H1 (cell line): ENCODE measurements around the gene CRADD. TPM values are rescaled to one million over a fixed set of nuclear protein-coding genes. Genes with fewer than 3 reads are reported as not detected.

Experiments used
- CTCF ChIA-PET: fragments of 300-600 bp; sonication (Branson Sonifier 250); formaldehyde crosslinking; loops from one replicate; lab custom pipeline; 2021; ENCODE audit not compliant: partially characterized antibody; lab: Charles Lee
- POLR2A ChIA-PET: fragments of 300-600 bp; sonication (Branson Sonifier 250); formaldehyde crosslinking; loops from one replicate; lab custom pipeline; 2021; ENCODE audit warnings: inconsistent platforms; ENCODE audit not compliant: partially characterized antibody; lab: Charles Lee
- DNase-seq, 2 experiments: peaks; one replicate each; pipeline versions ENCODE4 v3.0.0 to v3.0.0-alpha.2; 2010 to 2022; ENCODE audit warnings: low spot score in 2 of 2, low read depth in 1 of 2, mixed read lengths in 1 of 2
- FAIRE-seq: peaks from 2 replicates; lab custom pipeline; 2011; peaks lifted over from hg19 to GRCh38; lab: Jason Lieb, UNC
- H2AFZ ChIP-seq: 2 replicates; pipeline ENCODE4 v1.8.1; 2012; ENCODE audit warnings: low read length, inconsistent platforms
- H2AK5ac ChIP-seq: 2 replicates; pipeline ENCODE4 v1.6.1; 2013; ENCODE audit warnings: low read depth, low read length
- H2BK120ac ChIP-seq: replicated peaks from 2 replicates; pipeline ENCODE3; 2013; ENCODE audit warnings: low read depth, low read length, inconsistent platforms
- H2BK12ac ChIP-seq: 2 replicates; pipeline ENCODE4 v1.6.1; 2013; ENCODE audit warnings: low read depth, low read length
- H2BK15ac ChIP-seq: 2 replicates; pipeline ENCODE4 v1.6.1; 2013; ENCODE audit warnings: low read length
- H2BK20ac ChIP-seq: 2 replicates; pipeline ENCODE4 v1.6.1; 2013; ENCODE audit warnings: low read length
- H2BK5ac ChIP-seq: 2 replicates; pipeline ENCODE4 v1.6.1; 2013; ENCODE audit warnings: low read depth, low read length
- H3K14ac ChIP-seq: 2 replicates; pipeline ENCODE4 v1.6.1; 2013; ENCODE audit warnings: inconsistent platforms; ENCODE audit not compliant: insufficient read length
- H3K18ac ChIP-seq: 2 replicates; pipeline ENCODE4 v1.6.1; 2013; ENCODE audit warnings: low read length; ENCODE audit errors: extremely low read depth
- H3K23ac ChIP-seq: 2 replicates; pipeline ENCODE4 v1.6.1; 2013; ENCODE audit warnings: inconsistent platforms; ENCODE audit not compliant: insufficient read length
- H3K23me2 ChIP-seq: 2 replicates; pipeline ENCODE4 v1.6.1; 2013; ENCODE audit warnings: low read depth, low read length
- H3K27ac ChIP-seq: 2 replicates; pipeline ENCODE4 v1.6.1; 2011; ENCODE audit warnings: low read depth, low read length, inconsistent platforms
- H3K27me3 ChIP-seq, 4 experiments: replicated peaks in 1 of 4; 1 replicate in 1 of 4; 2 replicates in 3 of 4; pipeline versions ENCODE4 v1.6.1 to v1.8.1; 2011 to 2013; ENCODE audit warnings: low read length in 3 of 4, mild to moderate bottlenecking in 3 of 4, inconsistent platforms in 2 of 4, mixed read lengths in 2 of 4, moderate library complexity in 1 of 4; ENCODE audit not compliant: control insufficient read depth in 3 of 4, insufficient read depth in 3 of 4; ENCODE audit errors: extremely low read depth in 1 of 4
- H3K36me3 ChIP-seq, 4 experiments: 2 replicates each; pipeline versions ENCODE4 v1.6.1 to v1.8.1; 2011 to 2013; ENCODE audit warnings: mild to moderate bottlenecking in 4 of 4, low read length in 3 of 4, moderate library complexity in 2 of 4, control low read depth in 1 of 4, inconsistent platforms in 1 of 4; ENCODE audit not compliant: insufficient read depth in 4 of 4, control insufficient read depth in 2 of 4
- H3K4ac ChIP-seq: replicated peaks from 2 replicates; pipeline ENCODE3; 2013; ENCODE audit warnings: low read length, low read depth, mixed read lengths, inconsistent platforms; ENCODE audit not compliant: insufficient read length
- H3K4me1 ChIP-seq, 4 experiments: replicated peaks in 1 of 4; 1 replicate in 1 of 4; 2 replicates in 3 of 4; pipeline versions ENCODE4 v1.6.1 to v1.8.1; 2011 to 2013; ENCODE audit warnings: low read length in 3 of 4, inconsistent platforms in 2 of 4, mixed read lengths in 1 of 4; ENCODE audit not compliant: insufficient read depth in 4 of 4, control insufficient read depth in 3 of 4
- H3K4me2 ChIP-seq, 2 experiments: 2 replicates each; pipeline versions ENCODE4 v1.6.1 to v1.8.1; 2011 to 2013; ENCODE audit warnings: low read depth in 2 of 2, low read length in 2 of 2, control low read depth in 1 of 2, inconsistent platforms in 1 of 2, mild to moderate bottlenecking in 1 of 2; ENCODE audit not compliant: insufficient read depth in 1 of 2
- H3K4me3 ChIP-seq, 4 experiments: fragments of 200-600, 300-600 bp in 1 of 4; sonication (generic), shearing (Covaris generic), sonication (Bioruptor Twin) in 1 of 4; 2 replicates each; pipeline versions ENCODE4 v1.5.1 to v1.8.1; 2011 to 2016; ENCODE audit warnings: low read length in 4 of 4, low read depth in 3 of 4, control low read depth in 2 of 4, inconsistent platforms in 2 of 4, mild to moderate bottlenecking in 2 of 4, mixed read lengths in 1 of 4, moderate library complexity in 1 of 4; ENCODE audit not compliant: insufficient read depth in 2 of 4; ENCODE audit errors: extremely low read depth in 1 of 4
- H3K56ac ChIP-seq: replicated peaks from 2 replicates; pipeline ENCODE3; 2013; ENCODE audit warnings: low read depth, mild to moderate bottlenecking, mixed read lengths, low read length, inconsistent platforms; ENCODE audit not compliant: insufficient read length
- H3K79me1 ChIP-seq: 2 replicates; pipeline ENCODE4 v1.6.1; 2013; ENCODE audit warnings: low read depth, low read length, control low read depth
- H3K79me2 ChIP-seq, 2 experiments: 2 replicates each; pipeline versions ENCODE4 v1.6.1 to v1.8.1; 2012 to 2013; ENCODE audit warnings: low read length in 2 of 2, mild to moderate bottlenecking in 2 of 2, inconsistent platforms in 1 of 2; ENCODE audit not compliant: insufficient read depth in 2 of 2, control insufficient read depth in 1 of 2
- H3K9ac ChIP-seq, 4 experiments: replicated peaks in 1 of 4; 1 replicate in 1 of 4; 2 replicates in 3 of 4; pipeline versions ENCODE4 v1.6.1 to v1.8.1; 2011 to 2013; ENCODE audit warnings: low read depth in 3 of 4, low read length in 3 of 4, control low read depth in 2 of 4, mild to moderate bottlenecking in 2 of 4, moderate library complexity in 2 of 4, inconsistent platforms in 1 of 4; ENCODE audit errors: extremely low read depth in 1 of 4
- H3K9me3 ChIP-seq, 2 experiments: 2 replicates each; pipeline versions ENCODE4 v1.6.1 to v1.8.1; 2012 to 2013; ENCODE audit warnings: mild to moderate bottlenecking in 2 of 2, moderate library complexity in 2 of 2, control low read depth in 1 of 2, inconsistent platforms in 1 of 2, low read depth in 1 of 2, low read length in 1 of 2, mixed read lengths in 1 of 2; ENCODE audit not compliant: insufficient read depth in 2 of 2
- H4K20me1 ChIP-seq, 2 experiments: replicated peaks in 1 of 2; 2 replicates each; pipeline versions ENCODE3 to v1.8.1; 2011 to 2013; ENCODE audit warnings: inconsistent platforms in 2 of 2, low read length in 2 of 2, mild to moderate bottlenecking in 1 of 2; ENCODE audit not compliant: insufficient read depth in 2 of 2, control insufficient read depth in 1 of 2
- H4K5ac ChIP-seq: 2 replicates; pipeline ENCODE4 v1.6.1; 2013; ENCODE audit warnings: low read length, low read depth, mixed read lengths, inconsistent platforms; ENCODE audit not compliant: insufficient read length
- H4K8ac ChIP-seq: 2 replicates; pipeline ENCODE4 v1.8.0; 2013; ENCODE audit warnings: mild to moderate bottlenecking, moderate library complexity, low read length, inconsistent platforms; ENCODE audit not compliant: insufficient read depth; ENCODE audit errors: extremely low read depth
- H4K91ac ChIP-seq: replicated peaks from 2 replicates; pipeline ENCODE3; 2013; ENCODE audit warnings: low read length, mixed read lengths, inconsistent platforms; ENCODE audit not compliant: insufficient read length
- CTBP2 ChIP-seq: IDR thresholded peaks from 2 replicates; pipeline ENCODE4 v1.7.0; 2011; ENCODE audit warnings: borderline replicate concordance, mild to moderate bottlenecking, moderate library complexity, mixed read lengths, low read length; ENCODE audit not compliant: insufficient read depth, insufficient read length
- EP300 ChIP-seq, 2 experiments: IDR thresholded peaks; 1 replicate in 1 of 2; 2 replicates in 1 of 2; pipeline ENCODE4 v1.6.1; 2011 to 2012; ENCODE audit warnings: low read depth in 2 of 2, low read length in 2 of 2, mild to moderate bottlenecking in 2 of 2, borderline replicate concordance in 1 of 2, inconsistent platforms in 1 of 2, moderate library complexity in 1 of 2
- POLR2A ChIP-seq, 2 experiments: IDR thresholded peaks; 1 replicate in 1 of 2; 2 replicates in 1 of 2; pipeline ENCODE4 v1.6.1; 2011; ENCODE audit warnings: low read depth in 2 of 2, low read length in 2 of 2, mild to moderate bottlenecking in 2 of 2; ENCODE audit errors: control extremely low read depth in 1 of 2
- POLR2AphosphoS5 ChIP-seq: IDR thresholded peaks from 2 replicates; pipeline ENCODE4 v1.6.1; 2011; ENCODE audit warnings: low read depth, low read length
- WGBS, 2 experiments: shearing (Covaris generic) in 1 of 2; methylation state at CpG; one replicate each; pipeline versions ENCODE4 v1.1.6 to v1.1.7; 2013 to 2015; ENCODE audit warnings: low lambda C conversion rate in 2 of 2, mixed read lengths in 2 of 2, inconsistent platforms in 1 of 2, low coverage in 1 of 2, missing lambda C conversion rate in 1 of 2; ENCODE audit not compliant: insufficient replicate concordance in 2 of 2, insufficient coverage in 1 of 2, insufficient read length in 1 of 2; ENCODE audit errors: extremely low coverage in 1 of 2, missing lambda C conversion rate in 1 of 2; 5-methylcytosine and 5-hydroxymethylcytosine counted together
- polyA plus RNA-seq, 7 experiments: library from polyadenylated mRNA; depleted of rRNA in 3 of 7; stranded (reverse) in 5 of 7; unstranded in 2 of 7; fragments of >200 nt in 5 of 7; fragments of 200-250 nt in 2 of 7; gene quantifications; 1 replicate in 5 of 7; 2 replicates in 1 of 7; 4 replicates in 1 of 7; pipeline versions ENCODE4 v1.2.1 to v1.2.3, GENCODE V29; 2011 to 2013; ENCODE audit warnings: missing spikeins in 2 of 7, mixed read lengths in 2 of 7
- total RNA-seq: library from RNA; stranded (reverse); fragmentation: NEBNext Ultra II Directional; extraction: Animal tissue kit (Norgen Biotek cat#: 25700); gene quantifications from 2 replicates; pipeline ENCODE4 v1.2.1, GENCODE V29; 2021
- TF ChIP-seq, protein P1 (sequence below): IDR thresholded peaks from 2 replicates; pipeline ENCODE4 v1.6.1; 2012; ENCODE audit warnings: low read length, inconsistent platforms

Gene CRADD
- total and polyA plus RNA-seq, 2 of the 8 experiments (the other 6 are each of a cell fraction or from before 2014, with no cell fraction given) = 8.1 to 15.4 TPM

DNA sequence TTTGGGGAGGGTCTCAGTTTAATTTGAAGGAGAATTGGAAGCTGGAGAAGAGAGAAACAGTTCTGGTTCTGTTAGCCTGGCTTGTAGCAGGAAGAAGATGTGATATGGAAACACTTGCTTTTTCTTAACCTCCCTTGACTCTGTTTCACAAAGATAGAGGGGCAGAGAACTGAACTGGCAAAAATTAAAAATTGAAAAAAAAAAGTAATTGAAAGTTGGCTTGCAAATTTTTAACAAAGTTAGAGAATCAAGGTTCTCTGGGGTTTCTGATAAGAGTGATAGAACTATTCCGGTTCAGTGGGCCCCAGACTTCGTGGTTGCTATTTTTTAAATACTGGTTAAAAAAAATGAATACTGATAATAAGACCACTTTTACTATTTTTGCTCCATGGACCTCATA, 2.8 kb downstream of the CRADD start:
- Histone ChIP-seq H2BK5ac (no peak overlapping the region), H3K4me2 (no peak overlapping the region), H3K27ac (no peak overlapping the region), H3K9me3 (no peaks in the 10 kb centered on the region), H3K4me3 (no peak overlapping the region), H3K79me1 (no peaks in the 10 kb centered on the region), H3K23ac (no peak overlapping the region), H4K5ac (no peak overlapping the region), H4K91ac (no peak overlapping the region), H3K27me3 (no peaks in the 10 kb centered on the region), H2BK20ac (no peak overlapping the region), H2BK120ac (no peak overlapping the region), H2AK5ac (no peak overlapping the region), H2BK12ac (no peak overlapping the region), H4K20me1 (no peaks in the 10 kb centered on the region), H3K18ac (no peak overlapping the region), H3K14ac (no peak overlapping the region), H4K8ac (no peak overlapping the region), H3K9ac (no peak overlapping the region), H2AFZ (no peak overlapping the region), H3K4me1 (peaks cover 3 to 8% (median 5%) of the 10 kb centered on the region in 4 experiments; a peak in 4 of 7 replicates), H3K36me3 (no peaks in the 10 kb centered on the region), H2BK15ac (no peak overlapping the region), H3K23me2 (peaks cover 5% of the 10 kb centered on the region; the same call in 1 of the 2 replicates), H3K56ac (no peak overlapping the region), H3K4ac (no peak overlapping the region), H3K79me2 (no peaks in the 10 kb centered on the region)
- POLR2A ChIA-PET = interaction anchor here (1.4 kb wide), 1 partner anchor 10 kb away, joined by 4 read pairs; no protein-coding TSS in a partner anchor
- DNase-seq (no peak), FAIRE-seq (no peak)
- CTCF ChIA-PET = interaction anchor here (1.0 to 1.7 kb wide), 3 partner anchors 25 to 111 kb away, joined by 3 to 7 read pairs (median 4); no protein-coding TSS in a partner anchor
- WGBS, 2 experiments = 94% methylated on average over 2 of the region's 2 CpGs; no CpG with 5 or more reads in 1 of the 2 experiments
- no peak for TF ChIP-seq EP300 (IDR thresholded peaks at IDR 0.05; ENCODE audit: borderline replicate concordance in 1 of 2, low read depth in 2 of 2, low read length in 2 of 2)
- no peak for TF ChIP-seq POLR2A (IDR thresholded peaks at IDR 0.05; ENCODE audit: control extremely low read depth in 1 of 2, low read depth in 2 of 2, low read length in 2 of 2)
- TF ChIP-seq, protein P1, sequence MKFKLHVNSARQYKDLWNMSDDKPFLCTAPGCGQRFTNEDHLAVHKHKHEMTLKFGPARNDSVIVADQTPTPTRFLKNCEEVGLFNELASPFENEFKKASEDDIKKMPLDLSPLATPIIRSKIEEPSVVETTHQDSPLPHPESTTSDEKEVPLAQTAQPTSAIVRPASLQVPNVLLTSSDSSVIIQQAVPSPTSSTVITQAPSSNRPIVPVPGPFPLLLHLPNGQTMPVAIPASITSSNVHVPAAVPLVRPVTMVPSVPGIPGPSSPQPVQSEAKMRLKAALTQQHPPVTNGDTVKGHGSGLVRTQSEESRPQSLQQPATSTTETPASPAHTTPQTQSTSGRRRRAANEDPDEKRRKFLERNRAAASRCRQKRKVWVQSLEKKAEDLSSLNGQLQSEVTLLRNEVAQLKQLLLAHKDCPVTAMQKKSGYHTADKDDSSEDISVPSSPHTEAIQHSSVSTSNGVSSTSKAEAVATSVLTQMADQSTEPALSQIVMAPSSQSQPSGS = no peak
- no peak for TF ChIP-seq POLR2AphosphoS5
- TF ChIP-seq CTBP2 = no peak
